PC-9 (cell line): ENCODE measurements around the gene CALY. TPM values are rescaled to one million over a fixed set of nuclear protein-coding genes. Genes with fewer than 3 reads are reported as not detected.

Source experiments
- BruUV-seq: library from RNA; stranded (reverse); fragments of 400-500 nt; replicated peaks from 2 replicates; lab custom pipeline; 2021; lab: Mats Ljungman, UMichigan
- CTCF ChIA-PET: fragments of 300-600 bp; sonication (Branson Sonifier 250); formaldehyde crosslinking; loops from one replicate; lab custom pipeline; 2022; ENCODE audit warnings: antibody characterized with exemption; lab: Charles Lee
- POLR2A ChIA-PET: fragments of 300-600 bp; sonication (Branson Sonifier 250); formaldehyde crosslinking; loops from one replicate; lab custom pipeline; 2022; ENCODE audit warnings: antibody characterized with exemption; ENCODE audit not compliant: unreplicated experiment; lab: Charles Lee
- DNase-seq, 2 experiments: peaks; one replicate each; pipeline versions ENCODE4 v3.0.0 to v3.0.0-alpha.2; 2015 to 2022; ENCODE audit warnings: mixed read lengths in 1 of 2
- H2AFZ ChIP-seq: fragments of 200-600 bp; sonication (generic); 2 replicates; pipeline ENCODE4 v1.8.1; 2017; ENCODE audit warnings: antibody characterized with exemption
- H3F3A ChIP-seq: fragments of 200-600 bp; sonication (generic); 2 replicates; pipeline ENCODE4 v1.8.1; 2017; ENCODE audit warnings: antibody characterized with exemption, mild to moderate bottlenecking, low read depth; ENCODE audit not compliant: insufficient read depth
- H3K27ac ChIP-seq: fragments of 200-600 bp; sonication (generic); 2 replicates; pipeline ENCODE4 v1.6.1; 2016; ENCODE audit warnings: mixed run types
- H3K27me3 ChIP-seq: fragments of 200-600 bp; sonication (generic); 2 replicates; pipeline ENCODE4 v1.6.1; 2016; ENCODE audit warnings: low read depth, mixed run types; ENCODE audit not compliant: insufficient read depth
- H3K36me3 ChIP-seq: fragments of 200-600 bp; sonication (generic); 2 replicates; pipeline ENCODE4 v1.6.1; 2016; ENCODE audit warnings: low read depth, mixed run types
- H3K4me1 ChIP-seq: fragments of 200-600 bp; sonication (generic); replicated peaks from 2 replicates; pipeline ENCODE4 v1.6.1; 2016; ENCODE audit warnings: mixed run types; ENCODE audit not compliant: insufficient read depth
- H3K4me2 ChIP-seq: fragments of 200-600 bp; sonication (generic); 2 replicates; pipeline ENCODE4 v1.6.1; 2017; ENCODE audit warnings: mixed run types
- H3K4me3 ChIP-seq: fragments of 200-600 bp; sonication (generic); 2 replicates; pipeline ENCODE4 v1.6.1; 2016; ENCODE audit warnings: mixed run types
- H3K79me2 ChIP-seq: fragments of 200-600 bp; sonication (generic); 2 replicates; pipeline ENCODE4 v1.6.1; 2017; ENCODE audit warnings: low read depth, mixed run types
- H3K9me2 ChIP-seq: fragments of 200-600 bp; sonication (generic); 2 replicates; pipeline ENCODE4 v1.8.1; 2017; ENCODE audit warnings: mild to moderate bottlenecking; ENCODE audit not compliant: insufficient read depth
- H3K9me3 ChIP-seq: fragments of 200-600 bp; sonication (generic); 2 replicates; pipeline ENCODE4 v1.8.1; 2016; ENCODE audit warnings: low read depth; ENCODE audit not compliant: insufficient read depth
- H4K20me1 ChIP-seq: fragments of 200-600 bp; sonication (generic); 2 replicates; pipeline ENCODE4 v1.8.1; 2017; ENCODE audit not compliant: insufficient read depth
- CTCF ChIP-seq: fragments of 200-600 bp; sonication (generic); conservative IDR thresholded peaks from 2 replicates; pipeline ENCODE4 v1.6.1; 2017; ENCODE audit warnings: mixed run types, antibody characterized with exemption, mild to moderate bottlenecking, moderate library complexity
- EZH2 ChIP-seq: fragments of 200-600 bp; sonication (generic); IDR thresholded peaks from 2 replicates; pipeline ENCODE4 v1.8.0; 2017; ENCODE audit warnings: antibody characterized with exemption, low read depth
- intact Hi-C: fragments of 100-400 bp; cut with micrococcal nuclease; formaldehyde crosslinking; loops from one replicate; pipeline ENCODE4 v1.10.0; 2022; ENCODE audit not compliant: unreplicated experiment
- total RNA-seq: library from RNA; stranded (reverse); gene quantifications from 2 replicates; pipeline ENCODE4 v1.2.3, GENCODE V29; 2021

CALY gene
- total RNA-seq, 1 experiment from 2014 or later, result not detected

- no peaks in the 10 kb centered on the region for H3K36me3 ChIP-seq
- H3F3A ChIP-seq, result no peaks in the 10 kb centered on the region
- BruUV-seq, result no TSS peak
- DNase-seq, result no peak
- H3K4me3 ChIP-seq, result no peak overlapping the region
- peaks cover 46% of the 10 kb centered on the region for H3K79me2 ChIP-seq
- peaks cover 15% of the 10 kb centered on the region for H4K20me1 ChIP-seq
- H3K4me1 ChIP-seq, result peaks cover 11% of the 10 kb centered on the region
- ChIA-PET POLR2A (no interaction called here), CTCF (no interaction called here)
- TF ChIP-seq CTCF, result no peak
- TF ChIP-seq EZH2, result no peak
- H3K27me3 ChIP-seq, result no peaks in the 10 kb centered on the region
- H3K9me2 ChIP-seq, result no peaks in the 10 kb centered on the region
- no peaks in the 10 kb centered on the region for H3K9me3 ChIP-seq
- H3K4me2 ChIP-seq, result no peak overlapping the region
- no peak overlapping the region for H3K27ac ChIP-seq
- no peak overlapping the region for H2AFZ ChIP-seq
- intact Hi-C loops, result loop anchor here (10.0 kb wide), 1 partner anchor 161 kb away; no protein-coding TSS in a partner anchor
Observed at GRCh38 chr10:133306097-133306476, 30.6 kb downstream of the CALY start.

- H3K4me2 ChIP-seq, result no peak overlapping the region
- H3K79me2 ChIP-seq, result peaks cover 43% of the 10 kb centered on the region
- H2AFZ ChIP-seq, result no peak overlapping the region
- H4K20me1 ChIP-seq, result peaks cover 15% of the 10 kb centered on the region
- H3K9me3 ChIP-seq, result no peaks in the 10 kb centered on the region
- ChIA-PET CTCF (no interaction called here), POLR2A (interaction anchor here (0.6 kb wide), 1 partner anchor 88 kb away, joined by 3 read pairs; no protein-coding TSS in a partner anchor)
- no peaks in the 10 kb centered on the region for H3K36me3 ChIP-seq
- TF ChIP-seq CTCF (no peak), EZH2 (no peak)
- no peaks in the 10 kb centered on the region for H3F3A ChIP-seq
- DNase-seq, result no peak
- no peaks in the 10 kb centered on the region for H3K27me3 ChIP-seq
- H3K27ac ChIP-seq, result no peak overlapping the region
- no peaks in the 10 kb centered on the region for H3K9me2 ChIP-seq
- peaks cover 7% of the 10 kb centered on the region for H3K4me1 ChIP-seq
- intact Hi-C loops, result loop anchor here (10.0 kb wide), 1 partner anchor 158 kb away; no protein-coding TSS in a partner anchor
- H3K4me3 ChIP-seq, result no peak overlapping the region
- BruUV-seq, result no TSS peak
Observed at GRCh38 chr10:133303206-133303605, 33.5 kb downstream of the CALY start.

GRCh38 chr10:133302230-133302629 lies 34.5 kb downstream of the CALY start:
- Histone ChIP-seq H3K4me3 (no peak overlapping the region), H3K27ac (no peak overlapping the region), H3K4me2 (no peak overlapping the region), H3K9me3 (no peaks in the 10 kb centered on the region), H3K9me2 (no peaks in the 10 kb centered on the region), H3K36me3 (no peaks in the 10 kb centered on the region), H3F3A (no peaks in the 10 kb centered on the region), H3K27me3 (no peaks in the 10 kb centered on the region), H3K79me2 (peaks cover 34% of the 10 kb centered on the region), H2AFZ (no peak overlapping the region), H4K20me1 (peaks cover 11% of the 10 kb centered on the region), H3K4me1 (peaks cover 3% of the 10 kb centered on the region)
- CTCF ChIA-PET, result no interaction called here
- BruUV-seq, result no TSS peak
- DNase-seq, result no peak
- POLR2A ChIA-PET, result no interaction called here
- no peak for TF ChIP-seq CTCF
- TF ChIP-seq EZH2, result no peak
- intact Hi-C loops, result loop anchor here (10.0 kb wide), 1 partner anchor 157 kb away; no protein-coding TSS in a partner anchor
